PC-3 (cell line): ENCODE data around the gene PAPPA. TPM values are rescaled to one million over a fixed set of nuclear protein-coding genes. Genes with fewer than 3 reads are reported as not detected.

Experiments used
- ATAC-seq: fragments of 200-7000 bp; cut with Tn5 transposase; 2 replicates; pipeline ENCODE4 v1.9.1; 2020; ENCODE audit warnings: mild to moderate bottlenecking, moderate library complexity
- BruUV-seq: library from RNA; stranded (reverse); fragments of 400-500 nt; replicated peaks from 2 replicates; lab custom pipeline; 2021; lab: Mats Ljungman, UMichigan
- CTCF ChIA-PET: fragments of 300-600 bp; sonication (Branson Sonifier 250); formaldehyde crosslinking; loops from one replicate; lab custom pipeline; 2022; ENCODE audit warnings: antibody characterized with exemption; lab: Charles Lee
- POLR2A ChIA-PET: fragments of 300-600 bp; sonication (Branson Sonifier 250); formaldehyde crosslinking; loops from one replicate; lab custom pipeline; 2022; ENCODE audit warnings: antibody characterized with exemption; ENCODE audit not compliant: unreplicated experiment; lab: Charles Lee
- DNase-seq: peaks from one replicate; pipeline ENCODE4 v3.0.0-alpha.2; 2015
- H2AFZ ChIP-seq: fragments of 300-600 bp; sonication (generic); 2 replicates; pipeline ENCODE4 v1.6.0; 2016; ENCODE audit warnings: antibody characterized with exemption, low read length
- H3F3A ChIP-seq: fragments of 300-600 bp; sonication (generic); one replicate; pipeline ENCODE4 v1.6.0; 2017; ENCODE audit warnings: antibody characterized with exemption, low read length, control low read depth, mild to moderate bottlenecking; ENCODE audit not compliant: unreplicated experiment
- H3K27ac ChIP-seq: fragments of 300-600 bp; sonication (generic); 2 replicates; pipeline ENCODE4 v1.5.1; 2016; ENCODE audit warnings: mild to moderate bottlenecking, low read length
- H3K27me3 ChIP-seq: fragments of 300-600 bp; sonication (generic); 2 replicates; pipeline ENCODE4 v1.6.1; 2016; ENCODE audit warnings: low read length, mixed read lengths
- H3K36me3 ChIP-seq: fragments of 300-600 bp; sonication (generic); 2 replicates; pipeline ENCODE4 v1.6.1; 2016; ENCODE audit warnings: low read depth, mixed run types, low read length, mixed read lengths
- H3K4me1 ChIP-seq: fragments of 300-600 bp; sonication (generic); 2 replicates; pipeline ENCODE4 v1.5.1; 2016; ENCODE audit warnings: low read length; ENCODE audit not compliant: insufficient read depth
- H3K4me2 ChIP-seq: fragments of 300-600 bp; sonication (generic); 2 replicates; pipeline ENCODE4 v1.6.0; 2016; ENCODE audit warnings: low read length
- H3K4me3 ChIP-seq: fragments of 300-600 bp; sonication (generic); 2 replicates; pipeline ENCODE4 v1.5.1; 2016; ENCODE audit warnings: mild to moderate bottlenecking, low read length, mixed read lengths
- H3K79me2 ChIP-seq: fragments of 300-600 bp; sonication (generic); 2 replicates; pipeline ENCODE4 v1.6.1; 2017; ENCODE audit warnings: low read length, mixed read lengths
- H3K9ac ChIP-seq: fragments of 300-600 bp; sonication (generic); 2 replicates; pipeline ENCODE4 v1.6.0; 2016; ENCODE audit warnings: mild to moderate bottlenecking, low read length
- H3K9me2 ChIP-seq: fragments of 300-600 bp; sonication (generic); replicated peaks from 2 replicates; pipeline ENCODE4 v1.6.1; 2016; ENCODE audit warnings: mixed run types, low read length, mixed read lengths
- H3K9me3 ChIP-seq: fragments of 300-600 bp; sonication (generic); 2 replicates; pipeline ENCODE4 v1.6.1; 2016; ENCODE audit warnings: low read length, mixed read lengths
- H4K20me1 ChIP-seq: fragments of 300-600 bp; sonication (generic); 2 replicates; pipeline ENCODE4 v1.6.1; 2016; ENCODE audit warnings: low read length, mixed read lengths
- CTCF ChIP-seq: fragments of 300-600 bp; sonication (generic); conservative IDR thresholded peaks from 2 replicates; pipeline ENCODE4 v1.5.1; 2017; ENCODE audit warnings: antibody characterized with exemption, low read depth, mild to moderate bottlenecking, low read length
- EZH2 ChIP-seq: fragments of 300-600 bp; sonication (generic); IDR thresholded peaks from one replicate; pipeline ENCODE4 v1.6.1; 2017; ENCODE audit warnings: antibody characterized with exemption, mild to moderate bottlenecking, low read length; ENCODE audit not compliant: unreplicated experiment
- EZH2phosphoT487 ChIP-seq: fragments of 300-600 bp; sonication (generic); IDR thresholded peaks from 2 replicates; pipeline ENCODE4 v1.6.1; 2018; ENCODE audit warnings: mild to moderate bottlenecking, antibody characterized with exemption, low read length, borderline replicate concordance
- intact Hi-C: fragments of 100-400 bp; cut with micrococcal nuclease; formaldehyde crosslinking; loops from 2 replicates; pipeline ENCODE4 v1.9.0; 2023
- total RNA-seq: library from RNA; depleted of rRNA; stranded (reverse); fragments of >200 nt; gene quantifications from 2 replicates; pipeline ENCODE4 v1.2.3, GENCODE V29; 2014

PAPPA gene
- total RNA-seq, 1 experiment from 2014 or later, result not detected

GRCh38 chr9:116350213-116350612, 196.6 kb downstream of the PAPPA start:
- no TSS peak for BruUV-seq
- Histone ChIP-seq H3K36me3 (no peaks in the 10 kb centered on the region), H3F3A (no peaks in the 10 kb centered on the region), H3K9me3 (no peaks in the 10 kb centered on the region), H2AFZ (no peak overlapping the region), H3K27ac (no peak overlapping the region), H4K20me1 (no peaks in the 10 kb centered on the region), H3K9me2 (no peaks in the 10 kb centered on the region), H3K4me2 (no peak overlapping the region), H3K4me1 (no peaks in the 10 kb centered on the region), H3K4me3 (no peak overlapping the region), H3K79me2 (no peaks in the 10 kb centered on the region), H3K27me3 (peaks cover 19% of the 10 kb centered on the region), H3K9ac (no peak overlapping the region)
- no peak for DNase-seq
- ATAC-seq, result no peak
- ChIA-PET CTCF (no interaction called here), POLR2A (no interaction called here)
- intact Hi-C loops, result no loop called here
- TF ChIP-seq EZH2phosphoT487 (no peak), EZH2 (no peak), CTCF (no peak)

DNA sequence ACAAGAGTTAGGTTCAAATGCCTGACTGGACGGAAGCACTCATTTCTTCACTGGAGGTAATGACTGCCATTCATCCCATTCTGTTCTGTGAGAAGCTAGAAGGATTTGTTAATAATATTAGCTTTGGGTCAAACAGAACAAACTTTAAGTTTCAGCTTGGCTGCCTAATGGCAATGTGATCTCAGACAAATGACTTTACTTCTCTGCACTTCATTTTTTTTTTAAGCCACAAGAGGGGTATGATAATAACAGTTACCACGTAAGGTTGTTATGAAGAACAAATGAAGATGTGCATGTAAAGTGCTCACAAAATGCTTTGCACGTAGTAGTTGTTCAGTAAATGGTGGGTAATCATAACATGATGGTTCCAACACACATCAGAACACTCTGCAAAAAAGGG, 199.4 kb downstream of the PAPPA start:
- no peaks in the 10 kb centered on the region for H3F3A ChIP-seq
- intact Hi-C loops, result no loop called here
- H3K4me1 ChIP-seq, result no peaks in the 10 kb centered on the region
- POLR2A ChIA-PET, result no interaction called here
- ATAC-seq (no peak), DNase-seq (no peak)
- TF ChIP-seq EZH2 (no peak), CTCF (no peak), EZH2phosphoT487 (no peak)
- H3K79me2 ChIP-seq, result no peaks in the 10 kb centered on the region
- H3K4me2 ChIP-seq, result no peak overlapping the region
- no peak overlapping the region for H3K9ac ChIP-seq
- no peak overlapping the region for H2AFZ ChIP-seq
- CTCF ChIA-PET, result no interaction called here
- no peaks in the 10 kb centered on the region for H3K9me3 ChIP-seq
- H3K4me3 ChIP-seq, result no peak overlapping the region
- peaks cover 19% of the 10 kb centered on the region for H3K27me3 ChIP-seq
- H3K36me3 ChIP-seq, result no peaks in the 10 kb centered on the region
- BruUV-seq, result no TSS peak
- H3K9me2 ChIP-seq, result no peaks in the 10 kb centered on the region
- no peaks in the 10 kb centered on the region for H4K20me1 ChIP-seq
- H3K27ac ChIP-seq, result no peak overlapping the region

DNA sequence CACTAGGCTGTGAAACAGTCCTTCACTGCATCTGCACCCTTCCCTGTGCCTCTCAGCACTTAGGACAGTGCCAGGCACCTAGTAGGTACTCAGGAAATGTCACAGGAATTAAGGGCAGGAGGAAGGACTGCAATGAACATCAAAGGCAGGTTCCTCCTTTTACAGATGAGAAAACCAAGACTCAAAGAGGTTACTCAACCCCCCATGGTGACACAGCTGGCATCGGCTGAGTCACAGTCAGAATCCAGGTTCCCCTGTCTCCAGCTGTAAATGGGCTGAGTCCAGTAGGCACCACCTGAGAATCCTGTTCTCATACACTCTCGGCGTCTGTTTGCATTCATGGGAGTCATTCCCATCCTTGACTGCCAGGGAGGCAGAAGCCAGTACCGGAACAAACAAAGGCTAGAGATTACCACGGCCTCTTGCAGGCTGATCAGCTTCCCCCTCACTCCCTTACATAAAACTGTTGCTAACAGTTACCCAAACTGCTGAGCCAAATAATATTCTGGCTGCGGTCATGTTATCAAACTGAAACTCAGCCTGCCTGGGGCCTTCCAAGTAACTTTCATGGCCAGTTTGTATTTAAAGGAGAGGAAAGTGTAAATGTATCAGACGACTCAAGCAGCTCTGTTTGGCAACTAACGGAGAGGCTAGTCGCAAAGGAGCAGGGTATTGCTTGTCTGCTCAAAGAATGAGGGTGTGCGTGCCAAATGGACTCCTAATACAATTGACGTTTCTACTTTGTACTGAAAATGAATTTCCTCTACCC, 201.7 kb downstream of the PAPPA start:
- TF ChIP-seq EZH2 (no peak), EZH2phosphoT487 (no peak), CTCF (no peak)
- Histone ChIP-seq H3K4me2 (no peak overlapping the region), H3F3A (no peaks in the 10 kb centered on the region), H3K79me2 (no peaks in the 10 kb centered on the region), H3K27ac (no peak overlapping the region), H3K27me3 (peaks cover 15% of the 10 kb centered on the region), H3K9me2 (no peaks in the 10 kb centered on the region), H2AFZ (no peak overlapping the region), H3K9ac (no peak overlapping the region), H4K20me1 (no peaks in the 10 kb centered on the region), H3K4me3 (no peak overlapping the region), H3K36me3 (no peaks in the 10 kb centered on the region), H3K9me3 (no peaks in the 10 kb centered on the region), H3K4me1 (no peaks in the 10 kb centered on the region)
- ChIA-PET POLR2A (no interaction called here), CTCF (no interaction called here)
- peak; percentile 32 for DNase-seq
- intact Hi-C loops, result no loop called here
- ATAC-seq, result no peak
- no TSS peak for BruUV-seq
